Measurements from ENCODE around the gene GNAO1.

GNAO1 gene

GRCh38 chr16:56295739-56296527 is 104.6 kb downstream of the GNAO1 start:
- Histone ChIP-seq H3K4me1 (ENCODE audit: control insufficient read depth, insufficient read depth, low read length) (no peaks in the 10 kb centered on the region), H3K4me3 (ENCODE audit: low read depth, low read length) (no peak overlapping the region), H3K9me3 (ENCODE audit: control insufficient read depth, insufficient read depth, low read depth, low read length) (no peaks in the 10 kb centered on the region), H3K27ac (ENCODE audit: extremely low read depth, low read depth, low read length) (no peak overlapping the region), H3K36me3 (ENCODE audit: control insufficient read depth in 2 of 2, insufficient read depth in 1 of 2, low read length in 2 of 2) (no peaks in the 10 kb centered on the region)
- ChIA-PET CTCF (no interaction called here), POLR2A (no interaction called here)
- no peak for TF ChIP-seq KLF9 (tag by site-specific recombination; IDR thresholded peaks at IDR 0.05; ENCODE audit: low read depth)
- TF ChIP-seq SCRT1 (tag by site-specific recombination; IDR thresholded peaks at IDR 0.05; ENCODE audit: borderline replicate concordance), result no peak
- TF ChIP-seq ZNF157 (tag by site-specific recombination; IDR thresholded peaks at IDR 0.05), result no peak
- TF ChIP-seq ZNF18 (tag by site-specific recombination; IDR thresholded peaks at IDR 0.05), result no peak
- TF ChIP-seq WT1 (tag by site-specific recombination; IDR thresholded peaks at IDR 0.05), result no peak
- TF ChIP-seq ZNF169 (tag by site-specific recombination; IDR thresholded peaks at IDR 0.05), result no peak
- no peak for TF ChIP-seq ZNF791 (tag by site-specific recombination; IDR thresholded peaks at IDR 0.05)
- no peak for TF ChIP-seq ZNF843 (tag by site-specific recombination; IDR thresholded peaks at IDR 0.05)

GRCh38 chr16:56297684-56298083 is 106.4 kb downstream of the GNAO1 start:
- POLR2A ChIA-PET, result no interaction called here
- no peak for TF ChIP-seq ZBTB1 (tag by site-specific recombination; IDR thresholded peaks at IDR 0.05)
- peak; percentile 40; the same call in 1 of the 2 replicates for TF ChIP-seq EGR2 (tag by site-specific recombination; IDR thresholded peaks at IDR 0.05; ENCODE audit: low read depth)
- TF ChIP-seq ZFHX2 (tag by site-specific recombination; conservative IDR thresholded peaks at IDR 0.05), result peak; percentile 62
- TF ChIP-seq SALL2 (tag by site-specific recombination; IDR thresholded peaks at IDR 0.05; ENCODE audit: borderline replicate concordance), result no peak
- no peak for TF ChIP-seq ZNF280C (tag by site-specific recombination; IDR thresholded peaks at IDR 0.05)
- CTCF ChIA-PET, result interaction anchor here (0.8 kb wide), 1 partner anchor 21 kb away, joined by 5 read pairs; no protein-coding TSS in a partner anchor
- no peak overlapping the region for H3K27ac ChIP-seq (ENCODE audit: extremely low read depth, low read depth, low read length)
- H3K4me1 ChIP-seq (ENCODE audit: control insufficient read depth, insufficient read depth, low read length), result no peaks in the 10 kb centered on the region
- no peaks in the 10 kb centered on the region for H3K36me3 ChIP-seq (ENCODE audit: control insufficient read depth in 2 of 2, insufficient read depth in 1 of 2, low read length in 2 of 2)
- H3K9me3 ChIP-seq (ENCODE audit: control insufficient read depth, insufficient read depth, low read depth, low read length), result no peaks in the 10 kb centered on the region
- H3K4me3 ChIP-seq (ENCODE audit: low read depth, low read length), result no peak overlapping the region

GRCh38 chr16:56298116-56298515 is 106.8 kb downstream of the GNAO1 start:
- Histone ChIP-seq H3K4me3 (ENCODE audit: low read depth, low read length) (no peak overlapping the region), H3K27ac (ENCODE audit: extremely low read depth, low read depth, low read length) (no peak overlapping the region), H3K9me3 (ENCODE audit: control insufficient read depth, insufficient read depth, low read depth, low read length) (no peaks in the 10 kb centered on the region), H3K4me1 (ENCODE audit: control insufficient read depth, insufficient read depth, low read length) (no peaks in the 10 kb centered on the region), H3K36me3 (ENCODE audit: control insufficient read depth in 2 of 2, insufficient read depth in 1 of 2, low read length in 2 of 2) (no peaks in the 10 kb centered on the region)
- ChIA-PET POLR2A (no interaction called here), CTCF (interaction anchor here (0.8 kb wide), 1 partner anchor 20 kb away, joined by 5 read pairs; no protein-coding TSS in a partner anchor)
- TF ChIP-seq ZNF214 (tag by site-specific recombination; IDR thresholded peaks at IDR 0.05; ENCODE audit: borderline replicate concordance) (no peak), ZNF366 (tag by site-specific recombination; conservative IDR thresholded peaks at IDR 0.05) (no peak), ZNF580 (tag by site-specific recombination; IDR thresholded peaks at IDR 0.05) (no peak), ZNF10 (tag by site-specific recombination; IDR thresholded peaks at IDR 0.05) (no peak)

Measured in HEK293 (cell line).